Liver (tissue), 9 donors: Measurements from ENCODE around the gene CEP85L. TPM values are rescaled to one million over a fixed set of nuclear protein-coding genes. Genes with fewer than 3 reads are reported as not detected.
"Not testable (repeated sequence)": the region's sequence is repeated elsewhere in the genome, so short reads cannot be mapped to it uniquely, and the experiment has no call there.

Source experiments
- DNase-seq: peaks from one replicate; pipeline ENCODE4 v3.0.0-alpha.2; 2017; ENCODE audit warnings: low spot score
- H3K27ac ChIP-seq, 2 donors: one replicate each; pipeline ENCODE4 v1.7.0; 2013; ENCODE audit warnings: inconsistent platforms in 2 of 2, low read length in 2 of 2, control low read depth in 1 of 2, low read depth in 1 of 2, mild to moderate bottlenecking in 1 of 2
- H3K27me3 ChIP-seq, 4 donors: one replicate each; pipeline versions ENCODE4 v1.6.1 to v1.7.0; 2013; ENCODE audit warnings: low read length in 3 of 4, inconsistent platforms in 1 of 4, mild to moderate bottlenecking in 1 of 4, moderate library complexity in 1 of 4; ENCODE audit not compliant: control insufficient read depth in 4 of 4, insufficient read depth in 4 of 4
- H3K36me3 ChIP-seq, 4 donors: one replicate each; pipeline versions ENCODE4 v1.6.1 to v1.7.0; 2013; ENCODE audit warnings: low read length in 3 of 4, mild to moderate bottlenecking in 3 of 4, low read depth in 1 of 4, moderate library complexity in 1 of 4; ENCODE audit not compliant: control insufficient read depth in 4 of 4, insufficient read depth in 3 of 4
- H3K4me1 ChIP-seq, 4 donors: one replicate each; pipeline versions ENCODE4 v1.6.1 to v1.7.0; 2013; ENCODE audit warnings: low read length in 3 of 4, mild to moderate bottlenecking in 3 of 4, moderate library complexity in 1 of 4; ENCODE audit not compliant: control insufficient read depth in 4 of 4, insufficient read depth in 4 of 4
- H3K4me3 ChIP-seq, 3 donors: one replicate each; pipeline versions ENCODE4 v1.6.1 to v1.7.0; 2013; ENCODE audit warnings: low read length in 3 of 3, control low read depth in 1 of 3, low read depth in 1 of 3, mild to moderate bottlenecking in 1 of 3
- H3K9ac ChIP-seq, 2 donors: one replicate each; pipeline ENCODE4 v1.7.0; 2013; ENCODE audit warnings: low read length in 2 of 2, mild to moderate bottlenecking in 2 of 2, moderate library complexity in 2 of 2, control low read depth in 1 of 2, low read depth in 1 of 2
- H3K9me3 ChIP-seq, 4 donors: one replicate each; pipeline versions ENCODE4 v1.6.1 to v1.7.0; 2013; ENCODE audit warnings: low read length in 3 of 4; ENCODE audit not compliant: control insufficient read depth in 4 of 4
- ATF3 ChIP-seq: IDR thresholded peaks from 2 replicates; pipeline ENCODE4 v1.6.1; 2016; ENCODE audit warnings: antibody characterized with exemption
- CTCF ChIP-seq: fragments of 150-350 bp; IDR thresholded peaks from 2 replicates; pipeline ENCODE4 v1.5.1; 2017; ENCODE audit warnings: improper control_type of control experiment, low read depth, low read length; ENCODE audit not compliant: missing input control
- EGR1 ChIP-seq, 2 donors: IDR thresholded peaks; 2 replicates each; pipeline ENCODE4 v1.6.1; 2016 to 2018; ENCODE audit warnings: antibody characterized with exemption in 2 of 2, low read depth in 2 of 2
- GABPA ChIP-seq, 2 donors: IDR thresholded peaks in 1 of 2; conservative IDR thresholded peaks in 1 of 2; 2 replicates each; pipeline ENCODE4 v1.6.1; 2016; ENCODE audit warnings: antibody characterized with exemption in 2 of 2, mild to moderate bottlenecking in 1 of 2, moderate library complexity in 1 of 2
- HNF4G ChIP-seq: IDR thresholded peaks from 2 replicates; pipeline ENCODE4 v1.6.1; 2016; ENCODE audit warnings: antibody characterized with exemption
- JUND ChIP-seq, 2 donors: IDR thresholded peaks; 2 replicates each; pipeline ENCODE4 v1.6.1; 2016; ENCODE audit warnings: antibody characterized with exemption in 2 of 2
- MAX ChIP-seq: IDR thresholded peaks from 2 replicates; pipeline ENCODE4 v1.6.1; 2016; ENCODE audit warnings: antibody characterized with exemption
- RXRA ChIP-seq, 2 donors: IDR thresholded peaks; 2 replicates each; pipeline ENCODE4 v1.6.1; 2017 to 2018; ENCODE audit warnings: antibody characterized with exemption in 2 of 2, mild to moderate bottlenecking in 1 of 2
- SP1 ChIP-seq: IDR thresholded peaks from 2 replicates; pipeline ENCODE4 v1.6.1; 2018; ENCODE audit warnings: antibody characterized with exemption, mild to moderate bottlenecking
- TAF1 ChIP-seq: conservative IDR thresholded peaks from 2 replicates; pipeline ENCODE4 v1.6.1; 2016; ENCODE audit warnings: antibody characterized with exemption, mild to moderate bottlenecking
- YY1 ChIP-seq: IDR thresholded peaks from 2 replicates; pipeline ENCODE4 v1.6.1; 2016; ENCODE audit warnings: antibody characterized with exemption, mild to moderate bottlenecking
- WGBS: extraction: QIAGEN DNeasy Blood & Tissue Kit; methylation state at CpG from one replicate; pipeline ENCODE4 v1.1.7; 2013; 5-methylcytosine and 5-hydroxymethylcytosine counted together
- polyA plus RNA-seq, 2 donors: library from polyadenylated mRNA; stranded (reverse) in 1 of 2; unstranded in 1 of 2; fragments of 200-250 nt in 1 of 2; fragments of >200 nt in 1 of 2; fragmentation: Nextera tagmentation in 1 of 2; extraction: Ambion mirVana in 1 of 2; gene quantifications; one replicate each; pipeline versions ENCODE4 v1.2.1 to v1.2.3, GENCODE V29; 2013 to 2015
- total RNA-seq, 2 donors: library from RNA; depleted of rRNA; stranded (reverse); fragments of >200 nt; gene quantifications; one replicate each; pipeline ENCODE4 v1.2.3, GENCODE V29; 2014
- donor health status: healthy.
- donor health status: healthy.
- donor health status: healthy.
- donor health status: healthy.
- donor health status: healthy.

CEP85L gene
- total and polyA plus RNA-seq, 4 donors: 0.40 to 6.4 (median 2.3) TPM

GRCh38 chr6:118434147-118434546, 217.2 kb downstream of the CEP85L start:
- WGBS: 89% methylated on average over 3 of the region's 3 CpGs
- H3K27me3 ChIP-seq: not testable (repeated sequence)

GRCh38 chr6:118421312-118421711, 230.1 kb downstream of the CEP85L start:
- H3K27me3 ChIP-seq, H3K9me3 ChIP-seq, H3K4me3 ChIP-seq, DNase-seq, H3K36me3 ChIP-seq, H3K9ac ChIP-seq, H3K27ac ChIP-seq, H3K4me1 ChIP-seq: not testable (repeated sequence)
- WGBS: 64% methylated on average over 5 of the region's 5 CpGs

More at GRCh38 chr6:118434147-118434546, 217.2 kb downstream of the CEP85L start:
- not testable (repeated sequence) for H3K4me1 ChIP-seq, H3K4me3 ChIP-seq, H3K27ac ChIP-seq, H3K36me3 ChIP-seq, H3K9me3 ChIP-seq, H3K9ac ChIP-seq, DNase-seq

- H3K27ac ChIP-seq: no peak overlapping the region
- no peaks in the 10 kb centered on the region for H3K4me1 ChIP-seq
- no peak for TF ChIP-seq YY1
- TF ChIP-seq HNF4G: no peak
- TF ChIP-seq SP1: no peak
- no peak for TF ChIP-seq GABPA (IDR thresholded peaks at IDR 0.05 in 1 of 2, conservative IDR thresholded peaks at IDR 0.05 in 1 of 2)
- TF ChIP-seq TAF1: no peak
- TF ChIP-seq RXRA (IDR thresholded peaks at IDR 0.05): no peak
- TF ChIP-seq EGR1 (IDR thresholded peaks at IDR 0.05; ENCODE audit: low read depth in 2 of 2): no peak
- TF ChIP-seq ATF3: no peak
- no peak for TF ChIP-seq CTCF
- no peak for TF ChIP-seq JUND (IDR thresholded peaks at IDR 0.05)
- TF ChIP-seq MAX: no peak
- no peak overlapping the region for H3K9ac ChIP-seq
- no peak overlapping the region for H3K4me3 ChIP-seq
- H3K9me3 ChIP-seq: no peaks in the 10 kb centered on the region
- H3K27me3 ChIP-seq: no peaks in the 10 kb centered on the region
- no peaks in the 10 kb centered on the region for H3K36me3 ChIP-seq
- DNase-seq: no peak
Observed at GRCh38 chr6:118419448-118420394, 231.7 kb downstream of the CEP85L start.

Other genes with a start within 250 kb of the CEP85L start
- gene PLN, start 103.3 kb downstream of the CEP85L start, total RNA-seq: 1 to 10 TPM in 1 of 2 donors, under 1 TPM in 1; 0.14 to 1.3 TPM
- gene PLN, start 103.3 kb downstream of the CEP85L start, polyA plus RNA-seq: under 1 TPM; 0.22 to 0.66 TPM
- gene ASF1A, start 242.6 kb upstream of the CEP85L start, total RNA-seq: 10 to 100 TPM in 1 of 2 donors, 1 to 10 TPM in 1; 5.6 to 27.0 TPM
- gene ASF1A, start 242.6 kb upstream of the CEP85L start, polyA plus RNA-seq: 1 to 10 TPM; 7.0 to 7.4 TPM